DMS79 (cell line): ENCODE results near the gene TNS4.

Experiments
- DNase-seq: peaks from one replicate; lab custom pipeline; 2025; lab: John Stamatoyannopoulos, UW

Gene TNS4

GRCh38 chr17:40456396-40456951 is 44.9 kb downstream of the TNS4 start:
- DNase-seq: no peak

- DNase-seq: no peak
Measured at GRCh38 chr17:40454613-40454995, 46.8 kb downstream of the TNS4 start.

GRCh38 chr17:40453881-40454612 is 47.4 kb downstream of the TNS4 start:
- DNase-seq: no peak

- DNase-seq: no peak
Measured at GRCh38 chr17:40452921-40453378, 48.5 kb downstream of the TNS4 start.

GRCh38 chr17:40452216-40452787 is 49.1 kb downstream of the TNS4 start:
- no peak for DNase-seq

GRCh38 chr17:40451420-40451819 is 50.0 kb downstream of the TNS4 start:
- DNase-seq: no peak

GRCh38 chr17:40450175-40450574 is 51.2 kb downstream of the TNS4 start:
- no peak for DNase-seq

- no peak for DNase-seq
Measured at GRCh38 chr17:40448639-40449261, 52.7 kb downstream of the TNS4 start.

GRCh38 chr17:40448213-40448638 is 53.2 kb downstream of the TNS4 start:
- no peak for DNase-seq

GRCh38 chr17:40447806-40448205 is 53.6 kb downstream of the TNS4 start:
- no peak for DNase-seq

- DNase-seq: no peak
Measured at GRCh38 chr17:40447148-40447644, 54.2 kb downstream of the TNS4 start.

GRCh38 chr17:40445751-40446468 is 55.5 kb downstream of the TNS4 start:
- no peak for DNase-seq

- no peak for DNase-seq
Measured at GRCh38 chr17:40443988-40444899, 57.2 kb downstream of the TNS4 start.

GRCh38 chr17:40443196-40443987 is 58.0 kb downstream of the TNS4 start, which contains the start of gene IGFBP4:
Gene IGFBP4, plus strand, starts transcription at chr17:40443450. Its CDS starts 286 bp downstream, at chr17:40443736.
- DNase-seq: peak; percentile 58

GRCh38 chr17:40442392-40443195 is 58.8 kb downstream of the TNS4 start:
- DNase-seq: no peak

GRCh38 chr17:40440166-40440565 is 61.3 kb downstream of the TNS4 start:
- no peak for DNase-seq

GRCh38 chr17:40437095-40437732 is 64.2 kb downstream of the TNS4 start:
- DNase-seq: no peak

GRCh38 chr17:40436636-40437035 is 64.8 kb downstream of the TNS4 start:
- DNase-seq: no peak
